Keratinocyte (primary cell): ENCODE results near the gene TTC39C. TPM values are rescaled to one million over a fixed set of nuclear protein-coding genes. Genes with fewer than 3 reads are reported as not detected.

Experiments
- DNase-seq: peaks from one replicate; pipeline ENCODE4 v3.0.0-alpha.2; 2011; ENCODE audit warnings: low read depth, missing footprints, low spot score
- FAIRE-seq: peaks from 2 replicates; lab custom pipeline; 2011; peaks lifted over from hg19 to GRCh38; lab: Jason Lieb, UNC
- H2AFZ ChIP-seq: 2 replicates; pipeline ENCODE4 v1.6.0; 2012; ENCODE audit warnings: low read length, control low read depth, inconsistent platforms; ENCODE audit not compliant: control insufficient read depth
- H3K27ac ChIP-seq: 2 replicates; pipeline ENCODE4 v1.5.1; 2011; ENCODE audit warnings: low read length; ENCODE audit not compliant: control insufficient read depth, insufficient read depth
- H3K27me3 ChIP-seq: 3 replicates; pipeline ENCODE4 v1.6.0; 2011; ENCODE audit warnings: low read length; ENCODE audit not compliant: control insufficient read depth, insufficient read depth; ENCODE audit errors: extremely low read depth
- H3K36me3 ChIP-seq, 2 experiments: 2 replicates in 1 of 2; 3 replicates in 1 of 2; pipeline ENCODE4 v1.5.1; 2011; ENCODE audit warnings: low read length in 2 of 2, mild to moderate bottlenecking in 1 of 2; ENCODE audit not compliant: control insufficient read depth in 2 of 2, insufficient read depth in 2 of 2; ENCODE audit errors: extremely low read depth in 1 of 2
- H3K4me1 ChIP-seq: 3 replicates; pipeline ENCODE4 v1.5.1; 2011; ENCODE audit warnings: low read length; ENCODE audit not compliant: control insufficient read depth, insufficient read depth; ENCODE audit errors: extremely low read depth
- H3K4me2 ChIP-seq: 3 replicates; pipeline ENCODE4 v1.6.0; 2011; ENCODE audit warnings: low read depth, low read length; ENCODE audit not compliant: control insufficient read depth, insufficient read depth; ENCODE audit errors: extremely low read depth
- H3K4me3 ChIP-seq, 3 experiments: fragments of 200-600 bp in 1 of 3; sonication (generic) in 1 of 3; 2 replicates in 2 of 3; 3 replicates in 1 of 3; pipeline ENCODE4 v1.5.1; 2011 to 2016; ENCODE audit warnings: low read length in 3 of 3, mild to moderate bottlenecking in 3 of 3, control low read depth in 2 of 3, inconsistent platforms in 1 of 3, low read depth in 1 of 3, mixed read lengths in 1 of 3, mixed run types in 1 of 3, moderate library complexity in 1 of 3; ENCODE audit not compliant: control insufficient read depth in 2 of 3, insufficient read depth in 2 of 3; ENCODE audit errors: extremely low read depth in 1 of 3
- H3K79me2 ChIP-seq: 2 replicates; pipeline ENCODE4 v1.6.0; 2012; ENCODE audit warnings: low read length; ENCODE audit not compliant: control insufficient read depth, insufficient read depth
- H3K9ac ChIP-seq: 3 replicates; pipeline ENCODE4 v1.6.0; 2011; ENCODE audit warnings: low read length; ENCODE audit not compliant: control insufficient read depth, insufficient read depth; ENCODE audit errors: extremely low read depth
- H3K9me1 ChIP-seq: 3 replicates; pipeline ENCODE4 v1.6.0; 2011; ENCODE audit warnings: low read length; ENCODE audit not compliant: control insufficient read depth, insufficient read depth; ENCODE audit errors: extremely low read depth
- H3K9me3 ChIP-seq: 2 replicates; pipeline ENCODE4 v1.5.1; 2012; ENCODE audit warnings: low read depth, low read length; ENCODE audit not compliant: control insufficient read depth
- H4K20me1 ChIP-seq: 3 replicates; pipeline ENCODE4 v1.6.0; 2011; ENCODE audit warnings: low read length; ENCODE audit not compliant: control insufficient read depth, insufficient read depth; ENCODE audit errors: extremely low read depth
- CTCF ChIP-seq, 3 experiments: IDR thresholded peaks in 1 of 3; conservative IDR thresholded peaks in 1 of 3; optimal IDR thresholded peaks in 1 of 3; 2 replicates in 2 of 3; 3 replicates in 1 of 3; pipeline versions ENCODE3 to v1.5.1; 2011; ENCODE audit warnings: low read length in 3 of 3, mild to moderate bottlenecking in 3 of 3, moderate library complexity in 2 of 3, control low read depth in 1 of 3, inconsistent platforms in 1 of 3; ENCODE audit not compliant: insufficient read depth in 2 of 3; ENCODE audit errors: extremely low read depth in 1 of 3
- EZH2 ChIP-seq: IDR thresholded peaks from one replicate; pipeline ENCODE4 v1.6.1; 2012; ENCODE audit warnings: inconsistent platforms, mild to moderate bottlenecking, low read length, moderate library complexity
- dilution Hi-C: fragments of 300-500 bp; cut with MboI; formaldehyde crosslinking; loops from one replicate; pipeline ENCODE4 v1.7.0; 2020; ENCODE audit warnings: low sequenced_read_pairs; ENCODE audit not compliant: extremely low pct_ligation_motif_present
- polyA plus RNA-seq, 5 experiments: library from polyadenylated mRNA; depleted of rRNA in 3 of 5; stranded (reverse) in 3 of 5; stranded (forward) in 1 of 5; unstranded in 1 of 5; fragments of >200 nt; gene quantifications; 1 replicate in 1 of 5; 2 replicates in 3 of 5; 3 replicates in 1 of 5; pipeline versions ENCODE4 v1.2.1 to v1.2.3, GENCODE V29; 2011 to 2012; ENCODE audit warnings: missing spikeins in 2 of 5, low read depth in 1 of 5, low replicate concordance in 1 of 5

The TTC39C gene
- polyA plus RNA-seq, 1 donor (not counting 4 experiments of a cell fraction or from before 2014, with no cell fraction given) = 26.8 TPM

- H3K79me2 ChIP-seq = peaks cover 21% of the 10 kb centered on the region
- H2AFZ ChIP-seq = no peak overlapping the region
- H3K27me3 ChIP-seq = no peaks in the 10 kb centered on the region
- H3K4me3 ChIP-seq = no peak overlapping the region
- H3K4me1 ChIP-seq = peaks cover 7% of the 10 kb centered on the region
- no peaks in the 10 kb centered on the region for H3K9me1 ChIP-seq
- dilution Hi-C loops = no loop called here
- TF ChIP-seq EZH2 = no peak
- no peak for TF ChIP-seq CTCF (optimal IDR thresholded peaks at IDR 0.05 in 1 of 3, IDR thresholded peaks at IDR 0.05 in 1 of 3, conservative IDR thresholded peaks at IDR 0.05 in 1 of 3; ENCODE audit: extremely low read depth in 1 of 3, insufficient read depth in 2 of 3, low read length in 3 of 3)
- FAIRE-seq = no peak
- H4K20me1 ChIP-seq = no peaks in the 10 kb centered on the region
- no peak overlapping the region for H3K4me2 ChIP-seq
- no peaks in the 10 kb centered on the region for H3K9me3 ChIP-seq
- no peaks in the 10 kb centered on the region for H3K36me3 ChIP-seq
- no peak for DNase-seq
- H3K27ac ChIP-seq = no peak overlapping the region
- no peak overlapping the region for H3K9ac ChIP-seq
These were observed 33.7 kb downstream of the TTC39C start for GRCh38 chr18:24048261-24048660.

GRCh38 chr18:24049142-24049541 lies 34.6 kb downstream of the TTC39C start:
- H3K9ac ChIP-seq = no peak overlapping the region
- no peaks in the 10 kb centered on the region for H3K27me3 ChIP-seq
- no peak for TF ChIP-seq EZH2
- TF ChIP-seq CTCF (optimal IDR thresholded peaks at IDR 0.05 in 1 of 3, IDR thresholded peaks at IDR 0.05 in 1 of 3, conservative IDR thresholded peaks at IDR 0.05 in 1 of 3; ENCODE audit: extremely low read depth in 1 of 3, insufficient read depth in 2 of 3, low read length in 3 of 3) = no peak
- dilution Hi-C loops = no loop called here
- no peaks in the 10 kb centered on the region for H3K9me1 ChIP-seq
- H3K4me2 ChIP-seq = no peak overlapping the region
- peaks cover 16% of the 10 kb centered on the region for H3K4me1 ChIP-seq
- peaks cover 16% of the 10 kb centered on the region for H3K79me2 ChIP-seq
- no peak for DNase-seq
- no peak overlapping the region for H3K4me3 ChIP-seq
- H3K36me3 ChIP-seq = no peaks in the 10 kb centered on the region
- no peaks in the 10 kb centered on the region for H4K20me1 ChIP-seq
- no peak for FAIRE-seq
- no peak overlapping the region for H2AFZ ChIP-seq
- H3K27ac ChIP-seq = no peak overlapping the region
- no peaks in the 10 kb centered on the region for H3K9me3 ChIP-seq
